Measurements from ENCODE around the gene WFIKKN1. TPM values are rescaled to one million over a fixed set of nuclear protein-coding genes. Genes with fewer than 3 reads are reported as not detected.

Gene WFIKKN1
- total and polyA plus RNA-seq, 2 of the 4 experiments (the other 2 are of a cell fraction): 0.10 TPM; not detected in 1

DNA sequence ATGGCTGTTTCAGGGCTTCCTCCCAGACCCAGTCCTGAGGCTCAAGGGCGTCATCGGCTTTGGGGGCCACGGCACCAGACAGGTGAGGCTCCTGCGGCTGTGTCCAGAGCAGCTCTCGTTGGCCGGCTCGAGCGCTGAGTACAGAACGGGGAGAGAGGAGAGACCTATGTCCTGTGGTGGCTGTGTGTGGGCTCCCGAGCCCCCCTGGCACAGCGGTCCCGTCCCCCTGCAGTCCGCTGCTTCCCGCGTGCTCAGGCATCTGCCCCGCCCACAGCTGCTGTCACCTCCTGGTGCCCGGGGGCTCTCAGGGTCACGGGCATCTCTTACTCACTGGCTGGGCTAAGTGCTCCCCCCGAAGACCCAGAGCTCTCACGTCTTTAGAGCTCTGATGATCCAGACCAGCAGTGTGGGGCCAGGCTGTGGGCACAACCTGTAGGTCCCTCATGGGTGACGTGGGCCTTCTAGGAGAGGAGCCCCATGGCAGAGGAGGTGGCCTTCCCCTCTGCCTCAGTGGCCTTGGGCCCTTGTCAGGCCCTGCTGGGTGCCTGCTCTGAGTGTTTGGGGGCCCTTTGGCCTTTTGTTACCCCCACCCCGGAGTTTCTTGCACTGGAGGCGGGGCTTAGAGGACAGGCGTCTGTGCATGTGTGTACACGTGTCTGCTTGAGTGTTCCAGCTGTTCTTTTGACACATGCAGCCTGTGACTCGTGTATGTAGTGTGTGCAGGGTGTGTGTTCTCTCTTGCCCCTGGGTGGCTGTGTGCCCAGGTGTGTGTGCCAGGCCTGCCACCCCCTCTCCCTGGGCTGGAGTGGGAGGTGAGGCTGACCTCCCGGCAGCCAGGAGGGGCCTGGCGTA lies 21.9 kb downstream of the WFIKKN1 start (continued):
- no peak for TF ChIP-seq RFX5 (IDR thresholded peaks at IDR 0.05; ENCODE audit: low read depth, low read length)

DNA sequence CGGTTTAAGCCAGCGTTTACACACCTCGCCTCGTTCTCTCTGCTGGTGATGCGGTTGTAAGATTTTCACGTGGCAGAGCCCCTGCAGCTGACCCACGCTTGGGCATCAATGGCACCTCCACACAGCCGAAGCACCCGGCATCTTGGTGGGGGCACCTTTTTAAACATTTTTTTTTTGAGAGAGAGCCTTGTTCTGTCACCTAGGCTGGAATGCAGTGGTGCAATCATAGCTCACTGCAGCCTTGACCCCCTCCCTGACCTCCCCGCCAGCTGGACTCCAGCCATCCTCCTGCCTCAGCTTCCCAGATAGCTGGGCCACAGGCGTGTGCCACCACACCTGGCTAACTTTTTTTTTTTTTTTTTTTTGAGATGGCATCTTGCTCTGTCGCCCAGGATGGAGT lies 23.2 kb downstream of the WFIKKN1 start:
- BruUV-seq (replicated peaks): no TSS peak
- no peak overlapping the region for H3K27ac ChIP-seq (ENCODE audit: insufficient read depth, low read length)
- intact Hi-C loops (cut with micrococcal nuclease): no loop called here
- no peaks in the 10 kb centered on the region for H3K9me3 ChIP-seq (ENCODE audit: control insufficient read depth, insufficient read depth, low read length)
- no peak overlapping the region for H4K91ac ChIP-seq (ENCODE audit: insufficient read depth, low read depth, low read length)
- H2BK120ac ChIP-seq (ENCODE audit: low read depth, low read length): no peak overlapping the region
- H4K20me1 ChIP-seq (ENCODE audit: insufficient read depth, low read length): no peaks in the 10 kb centered on the region
- ChIA-PET POLR2A (ENCODE audit: unreplicated experiment) (interaction anchor here (0.6 kb wide), 1 partner anchor 204 kb away, joined by 3 read pairs; no protein-coding TSS in a partner anchor), CTCF (no interaction called here)
- H3K27me3 ChIP-seq (ENCODE audit: control insufficient read depth, insufficient read depth, low read length): no peaks in the 10 kb centered on the region
- H2AFZ ChIP-seq (replicated peaks; ENCODE audit: low read length, poor library complexity): no peak overlapping the region
- no peak overlapping the region for H3K4me2 ChIP-seq (ENCODE audit: low read depth, low read length)
- TF ChIP-seq BHLHE40 (IDR thresholded peaks at IDR 0.05; ENCODE audit: low read depth, low read length): no peak
- peaks cover 5% of the 10 kb centered on the region for H3K4me1 ChIP-seq (ENCODE audit: control insufficient read depth, insufficient read depth, low read length)
- no peak overlapping the region for H3K23ac ChIP-seq (ENCODE audit: low read depth, low read length)
- H4K5ac ChIP-seq (ENCODE audit: low read depth, low read length): no peak overlapping the region
- ATAC-seq (ENCODE audit: low read depth): no peak
- no peak overlapping the region for H3K56ac ChIP-seq (ENCODE audit: extremely low read depth, insufficient read depth, low read length)
- in situ Hi-C loops (cut with MboI; ENCODE audit: low sequenced_read_pairs): no loop called here
- DNase-seq: no peak
- H3K9ac ChIP-seq (ENCODE audit: low read depth, low read length): no peak overlapping the region
- H3K4me3 ChIP-seq (ENCODE audit: insufficient read depth, low read depth, low read length): no peak overlapping the region
- no peak overlapping the region for H2BK20ac ChIP-seq (ENCODE audit: low read depth, low read length)
- peaks cover 4 to 11% of the 10 kb centered on the region in 2 experiments; a peak in 2 of 4 replicates for H3K79me1 ChIP-seq (ENCODE audit: low read depth in 1 of 2, low read length in 2 of 2)
- H2BK15ac ChIP-seq (ENCODE audit: low read depth, low read length): no peak overlapping the region
- dilution Hi-C loops (cut with HindIII; ENCODE audit: low sequenced_read_pairs, unreplicated experiment): no loop called here
- 87% methylated on average over 9 of the region's 12 CpGs; no CpG with 5 or more reads in 1 of the 2 experiments for WGBS, 2 experiments (ENCODE audit: extremely low coverage in 2 of 2, insufficient read length in 1 of 2)
- no peak overlapping the region for H3K18ac ChIP-seq (ENCODE audit: low read depth, low read length)
- H2BK5ac ChIP-seq (ENCODE audit: low read depth, low read length, poor library complexity, severe bottlenecking): no peak overlapping the region
- H2AK9ac ChIP-seq (replicated peaks; ENCODE audit: low read depth, low read length, poor library complexity): no peak overlapping the region
- H4K8ac ChIP-seq (ENCODE audit: low read depth in 2 of 2, low read length in 2 of 2): no peak overlapping the region
- no peak overlapping the region for H3K4ac ChIP-seq (ENCODE audit: low read depth, low read length)
- H3K14ac ChIP-seq (replicated peaks; ENCODE audit: low read depth, low read length): no peak overlapping the region
- no peak overlapping the region for H2AK5ac ChIP-seq (ENCODE audit: low read depth, low read length)
- H3K9me1 ChIP-seq (ENCODE audit: insufficient read depth, low read length): peaks cover 7% of the 10 kb centered on the region; the same call in 1 of the 2 replicates
- peaks cover 4% of the 10 kb centered on the region; the same call in 1 of the 2 replicates for H3K36me3 ChIP-seq (ENCODE audit: control insufficient read depth, insufficient read depth, low read length)
